Prostate gland (tissue), 2 donors: ENCODE results near the gene IRS1. TPM values are rescaled to one million over a fixed set of nuclear protein-coding genes. Genes with fewer than 3 reads are reported as not detected.
A peak's percentile ranks its signal among the peaks of the same experiment; 100 is the strongest.

Source experiments
- DNase-seq: peaks from one replicate; pipeline ENCODE4 v3.0.0-alpha.2; 2019; ENCODE audit warnings: low spot score
- H3K27ac ChIP-seq, 2 donors: fragments of 200-600 bp; sonication (generic); 2 replicates each; pipeline ENCODE4 v1.5.1; 2017 to 2019
- H3K27me3 ChIP-seq: fragments of 200-600 bp; sonication (generic); replicated peaks from 2 replicates; pipeline ENCODE4 v1.5.1; 2019; ENCODE audit not compliant: insufficient read depth
- H3K36me3 ChIP-seq, 2 donors: fragments of 200-600 bp; sonication (generic); 1 replicate in 1 of 2; 2 replicates in 1 of 2; pipeline versions ENCODE4 v1.5.1 to v1.8.1; 2017 to 2019
- H3K4me1 ChIP-seq: fragments of 200-600 bp; sonication (generic); replicated peaks from 2 replicates; pipeline ENCODE4 v1.5.1; 2019
- H3K4me3 ChIP-seq, 2 donors: fragments of 200-600 bp; sonication (generic); 2 replicates each; pipeline ENCODE4 v1.5.1; 2017 to 2019
- H3K9me3 ChIP-seq: fragments of 200-600 bp; sonication (generic); 2 replicates; pipeline ENCODE4 v1.5.1; 2017
- CTCF ChIP-seq, 4 experiments: fragments of 200-600 bp in 2 of 4; fragments of 450-650 bp in 2 of 4; sonication (generic) in 2 of 4; IDR thresholded peaks; 1 replicate in 3 of 4; 2 replicates in 1 of 4; pipeline ENCODE4 v1.5.1; 2016 to 2019; ENCODE audit warnings: antibody characterized with exemption in 4 of 4, mild to moderate bottlenecking in 2 of 4, moderate library complexity in 2 of 4
- POLR2A ChIP-seq: fragments of 450-650 bp; IDR thresholded peaks from one replicate; pipeline ENCODE4 v1.6.1; 2016; ENCODE audit warnings: antibody characterized with exemption, mild to moderate bottlenecking
- POLR2AphosphoS5 ChIP-seq: sonication (generic); formaldehyde crosslinking; IDR thresholded peaks from one replicate; pipeline ENCODE4 v1.6.1; 2017; ENCODE audit warnings: antibody characterized with exemption
- WGBS: methylation state at CpG from one replicate; pipeline ENCODE4 v1.1.5; 2018; 5-methylcytosine and 5-hydroxymethylcytosine counted together
- intact Hi-C: fragments of 100-400 bp; cut with DNase I; formaldehyde crosslinking; loops from one replicate; pipeline ENCODE4 v1.14.2; 2022
- total RNA-seq, 2 donors: library from RNA; depleted of rRNA; stranded (reverse); fragments of >200 nt; gene quantifications; one replicate each; pipeline ENCODE4 v1.1.0, GENCODE V29; 2016

IRS1 gene
- total RNA-seq, 2 donors from 2014 or later: 37.6 to 40.6 TPM

DNA sequence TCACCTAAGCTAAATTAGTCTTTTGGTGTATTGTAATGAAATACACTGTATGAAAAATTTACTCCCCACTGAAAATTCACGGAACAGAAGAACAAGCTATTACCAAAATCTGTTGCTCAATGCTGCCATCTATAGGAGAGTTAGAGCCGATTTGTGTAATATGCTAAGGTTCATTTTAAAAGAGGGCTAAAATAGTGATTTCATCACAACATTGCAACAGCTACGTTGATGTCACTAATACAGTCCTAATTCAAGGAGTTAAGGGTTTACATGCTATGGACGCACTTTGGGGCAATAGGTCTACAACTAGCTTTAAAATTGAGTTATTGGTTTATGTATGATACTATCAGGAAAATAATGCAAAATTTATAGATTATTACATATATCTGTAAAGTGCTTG is 3.0 kb upstream of the IRS1 start:
- peak; percentile 22 for TF ChIP-seq POLR2AphosphoS5
- no peak for TF ChIP-seq POLR2A
- peak; percentile 22 to 83 (median 73) for TF ChIP-seq CTCF (IDR thresholded peaks at IDR 0.05)
- no peaks in the 10 kb centered on the region for H3K9me3 ChIP-seq
- H3K4me1 ChIP-seq: no peaks in the 10 kb centered on the region
- H3K4me3 ChIP-seq: no peak overlapping the region
- H3K36me3 ChIP-seq: no peaks in the 10 kb centered on the region
- DNase-seq: peak; percentile 44
- 2% methylated on average over 4 of the region's 4 CpGs for WGBS
- no peak overlapping the region for H3K27ac ChIP-seq
- no peaks in the 10 kb centered on the region for H3K27me3 ChIP-seq
- intact Hi-C loops: loop anchor here (5.0 kb wide), 2 partner anchors 180 to 915 kb away; no protein-coding TSS in a partner anchor

- peak; percentile 71 for TF ChIP-seq POLR2A
- TF ChIP-seq CTCF (IDR thresholded peaks at IDR 0.05): peak in 2 of 4 experiments; percentile 20
- peak; percentile 79 for TF ChIP-seq POLR2AphosphoS5
- Histone ChIP-seq H3K4me1 (no peaks in the 10 kb centered on the region), H3K9me3 (no peaks in the 10 kb centered on the region), H3K27ac (peak overlapping the region; percentile 92 to 93), H3K36me3 (no peaks in the 10 kb centered on the region), H3K27me3 (no peaks in the 10 kb centered on the region), H3K4me3 (peak overlapping the region; percentile 52 to 60)
- WGBS: 10% methylated on average over 33 of the region's 33 CpGs
- intact Hi-C loops: loop anchor here (2.0 to 5.0 kb wide), 3 partner anchors 181 to 1130 kb away; no protein-coding TSS in a partner anchor
- peak; percentile 82 for DNase-seq
Observed at GRCh38 chr2:226800941-226801784, 1.5 kb upstream of the IRS1 start.

DNA sequence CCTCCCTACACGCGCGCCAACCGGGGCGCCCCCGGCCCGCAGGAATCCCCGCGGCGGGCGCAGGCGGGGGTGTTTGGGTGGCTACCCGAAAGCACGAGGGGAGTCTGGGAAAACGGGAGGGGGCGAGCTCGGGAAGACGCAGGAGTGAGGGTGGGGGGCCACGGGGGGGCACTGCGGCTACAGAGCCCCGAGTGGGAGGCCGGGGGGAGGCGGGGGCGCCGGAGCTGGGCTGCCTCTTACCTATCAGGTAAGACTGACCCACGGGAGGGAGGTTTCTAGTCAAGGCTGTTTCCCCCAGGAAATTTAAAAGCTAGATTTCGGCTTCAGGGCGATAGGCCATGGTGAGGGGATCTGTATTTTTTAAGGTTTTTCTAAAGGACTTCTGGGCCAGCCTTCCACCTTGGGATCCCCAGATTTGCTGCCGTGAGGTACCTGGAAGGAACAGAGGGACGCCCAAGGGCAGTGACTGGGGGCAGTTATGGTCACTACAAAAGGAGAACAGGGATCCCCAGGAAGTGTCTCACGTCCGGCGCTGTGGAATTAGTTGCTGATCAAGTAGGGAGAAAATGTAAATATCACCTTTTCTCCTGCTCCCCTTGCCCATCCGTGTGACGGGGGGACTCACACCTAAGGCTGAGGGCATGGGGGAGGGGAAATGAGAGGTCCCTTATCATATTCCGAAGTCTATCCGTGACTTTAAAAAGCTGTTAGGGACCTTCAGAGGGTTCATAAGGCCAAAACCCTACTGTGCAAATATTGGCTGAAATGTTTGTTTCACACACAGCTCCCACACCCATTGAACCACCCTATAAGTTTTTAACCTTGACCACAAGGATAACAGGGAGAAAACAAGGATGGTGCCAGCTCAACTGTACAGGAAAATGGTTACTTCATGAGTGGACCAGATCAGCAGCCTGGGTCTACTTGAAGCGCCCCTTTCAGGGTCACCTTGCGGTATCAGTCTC is 638 bp upstream of the IRS1 start:
- intact Hi-C loops: loop anchor here (2.0 to 10.0 kb wide), 8 partner anchors 78 to 1129 kb away; no protein-coding TSS in a partner anchor
- WGBS: 2% methylated on average over 38 of the region's 39 CpGs
- Histone ChIP-seq H3K9me3 (no peaks in the 10 kb centered on the region), H3K4me3 (peak overlapping the region; percentile 52 to 60), H3K27me3 (no peaks in the 10 kb centered on the region), H3K36me3 (no peaks in the 10 kb centered on the region), H3K27ac (peak overlapping the region; percentile 92 to 93), H3K4me1 (no peaks in the 10 kb centered on the region)
- TF ChIP-seq CTCF (IDR thresholded peaks at IDR 0.05) (peak in 2 of 4 experiments; percentile 15 to 69), POLR2A (no peak)
- peak; percentile 20 for DNase-seq

GRCh38 chr2:226798422-226799210 is 1.0 kb downstream of the IRS1 start:
- Histone ChIP-seq H3K9me3 (no peaks in the 10 kb centered on the region), H3K4me1 (no peaks in the 10 kb centered on the region), H3K4me3 (peak overlapping the region; percentile 52 to 60), H3K27me3 (no peaks in the 10 kb centered on the region), H3K27ac (peak overlapping the region; percentile 92 to 93), H3K36me3 (no peaks in the 10 kb centered on the region)
- TF ChIP-seq POLR2A (peak; percentile 44), CTCF (IDR thresholded peaks at IDR 0.05) (no peak), POLR2AphosphoS5 (peak; percentile 2)
- intact Hi-C loops: loop anchor here (5.0 to 10.0 kb wide), 5 partner anchors 76 to 584 kb away; no protein-coding TSS in a partner anchor
- peak; percentile 34 for DNase-seq
- 2% methylated on average over 58 of the region's 80 CpGs for WGBS
